22Rv1 (cell line): ENCODE measurements around the gene AEN.

Experiments used
- CTCF ChIP-seq: fragments of 450-650 bp; IDR thresholded peaks from 2 replicates; pipeline ENCODE4 v1.5.1; 2017; ENCODE audit warnings: mild to moderate bottlenecking
- ZFX ChIP-seq: fragments of 450-650 bp; IDR thresholded peaks from 2 replicates; pipeline ENCODE4 v1.6.1; 2017; ENCODE audit warnings: antibody characterized with exemption, borderline replicate concordance

- TF ChIP-seq CTCF: no peak
- TF ChIP-seq ZFX: no peak
These were observed 16.9 kb downstream of the AEN start for GRCh38 chr15:88637841-88638625.
